Vein endothelial cell (primary cell): ENCODE results near the gene RAP1GAP. TPM values are rescaled to one million over a fixed set of nuclear protein-coding genes. Genes with fewer than 3 reads are reported as not detected.

ENCODE experiments used
- total RNA-seq: library from RNA; depleted of rRNA; stranded (reverse); fragments of >200 nt; gene quantifications from 2 replicates; pipeline ENCODE4 v1.2.3, GENCODE V29; 2012

Gene RAP1GAP
- total RNA-seq = 0.57 TPM in 1 of 2 replicates, not detected in the other

GRCh38 chr1:21669258-21670058 lies at the start of gene RAP1GAP:
TSS of gene RAP1GAP (minus strand) at chr1:21669357. CDS start at chr1:21620032, 49,325 bp downstream.

Other genes starting within 250 kb of the RAP1GAP start
- gene NBPF3, start 229.2 kb downstream of the RAP1GAP start, total RNA-seq = 1.8 and 5.9 TPM in 2 replicates
- 0.19 and 0.33 TPM in 2 replicates for gene ALPL, start 159.9 kb downstream of the RAP1GAP start, total RNA-seq
- gene USP48, start 113.8 kb upstream of the RAP1GAP start, total RNA-seq = 79.0 and 80.1 TPM in 2 replicates
- gene LDLRAD2, start 142.9 kb upstream of the RAP1GAP start, total RNA-seq = not detected in 2 replicates